ENCODE results near the gene RIPOR3.

Gene RIPOR3

DNA sequence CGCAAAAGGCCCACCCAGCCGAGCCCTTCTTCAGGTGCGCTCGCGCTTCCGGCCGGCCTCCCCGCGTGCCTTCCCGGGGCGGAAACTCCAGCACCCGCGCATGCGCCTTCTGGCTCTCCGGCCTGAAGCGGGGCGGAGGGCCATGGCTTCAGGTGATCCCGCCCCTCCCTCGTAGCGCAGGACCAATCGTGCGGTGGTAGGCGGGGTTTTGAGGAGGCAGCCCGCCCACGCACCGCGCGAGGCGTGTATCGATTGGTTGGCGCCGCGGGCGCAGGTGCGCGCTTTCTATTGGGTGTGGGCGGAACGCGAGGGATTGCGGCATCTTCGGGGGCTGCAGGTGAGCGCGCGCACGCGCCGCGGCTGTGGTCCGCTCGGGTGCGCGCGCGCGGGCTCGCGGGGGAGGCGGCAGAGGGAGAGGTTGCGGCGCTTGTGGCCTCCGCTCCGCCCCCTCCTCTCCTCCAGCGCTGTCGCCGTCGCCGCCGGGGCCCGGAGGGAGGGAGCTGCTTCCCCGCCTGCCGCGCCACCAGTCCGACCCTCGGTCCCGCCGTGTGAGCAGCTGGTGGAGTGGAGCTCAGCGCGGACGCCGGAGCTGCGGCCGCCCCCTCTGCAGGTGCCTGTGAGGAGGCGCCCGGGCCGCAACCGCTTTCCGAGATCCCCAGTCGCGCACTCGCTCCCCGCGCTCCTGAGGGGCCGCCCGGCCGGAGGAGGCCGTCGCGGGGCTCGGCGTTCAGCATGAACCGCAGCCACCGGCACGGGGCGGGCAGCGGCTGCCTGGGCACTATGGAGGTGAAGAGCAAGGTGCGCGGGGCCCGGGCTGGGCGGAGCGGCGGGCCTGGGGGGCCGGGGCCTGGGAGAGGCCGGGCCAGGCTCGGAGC is 40.0 kb upstream of the RIPOR3 start, which contains the start of gene PARD6B:
Gene PARD6B (plus strand): TSS at position 526 of the 875 bp plus-strand sequence. CDS start 207 bp downstream, at position 733.
- no peaks in the 10 kb centered on the region for H3K9me3 ChIP-seq (ENCODE audit: control insufficient read depth, low read length)
- peak within 1 kb of the TSS; percentile 53 to 92 for H3K18ac ChIP-seq (ENCODE audit: low read depth in 1 of 2, low read length in 2 of 2)
- peak within 1 kb of the TSS; percentile 88 for H3K27ac ChIP-seq (ENCODE audit: low read length, poor library complexity, severe bottlenecking)
- H4K8ac ChIP-seq (ENCODE audit: low read length) = peak within 1 kb of the TSS; percentile 86
- H3K4ac ChIP-seq (ENCODE audit: low read depth in 1 of 2, low read length in 2 of 2) = peak within 1 kb of the TSS; percentile 69 to 94
- H2BK120ac ChIP-seq (ENCODE audit: low read depth, low read length) = peak within 1 kb of the TSS; percentile 94
- H2BK5ac ChIP-seq (ENCODE audit: low read depth, low read length, poor library complexity, severe bottlenecking) = peak within 1 kb of the TSS; percentile 91
- H3K36me3 ChIP-seq (ENCODE audit: control insufficient read depth in 1 of 2, insufficient read depth in 2 of 2, low read depth in 1 of 2, low read length in 2 of 2) = peaks cover 0 to 5% of the 10 kb centered on the region in 2 experiments
- H2BK15ac ChIP-seq (ENCODE audit: low read depth, poor library complexity, severe bottlenecking) = peak within 1 kb of the TSS; percentile 45
- H3K4me3 ChIP-seq (ENCODE audit: insufficient read depth in 1 of 2, low read depth in 1 of 2, low read length in 2 of 2) = peak within 1 kb of the TSS; percentile 79 to 98
- H2AK5ac ChIP-seq (ENCODE audit: low read length, severe bottlenecking) = peak within 1 kb of the TSS; percentile 98
- peak; percentile 94 for DNase-seq
- peak within 1 kb of the TSS in 1 of 2 experiments; percentile 99 for H3K23ac ChIP-seq (ENCODE audit: low read length in 2 of 2)
- peak within 1 kb of the TSS; percentile 59 to 86 for H2BK12ac ChIP-seq (ENCODE audit: low read length in 2 of 2)
- H3K27me3 ChIP-seq (ENCODE audit: control insufficient read depth in 1 of 2, insufficient read depth in 1 of 2, low read length in 2 of 2) = no peaks in the 10 kb centered on the region
- peak within 1 kb of the TSS; percentile 80 for H3K9ac ChIP-seq (ENCODE audit: low read length)
- H2AFZ ChIP-seq (ENCODE audit: low read depth, low read length) = peak within 1 kb of the TSS; percentile 98
- WGBS = under 1% methylated on average over 66 of the region's 114 CpGs
- H4K91ac ChIP-seq (ENCODE audit: low read length) = peak within 1 kb of the TSS; percentile 76
- peak within 1 kb of the TSS; percentile 44 to 76 for H3K14ac ChIP-seq (ENCODE audit: low read length in 2 of 2)
- peaks cover 5% of the 10 kb centered on the region for H3K79me1 ChIP-seq (replicated peaks; ENCODE audit: low read length, poor library complexity, severe bottlenecking)
- peaks cover 23% of the 10 kb centered on the region for H3K4me1 ChIP-seq (ENCODE audit: control insufficient read depth, insufficient read depth, low read depth, low read length)
- H3K4me2 ChIP-seq (ENCODE audit: low read length, poor library complexity, severe bottlenecking) = peak within 1 kb of the TSS; percentile 98

DNA sequence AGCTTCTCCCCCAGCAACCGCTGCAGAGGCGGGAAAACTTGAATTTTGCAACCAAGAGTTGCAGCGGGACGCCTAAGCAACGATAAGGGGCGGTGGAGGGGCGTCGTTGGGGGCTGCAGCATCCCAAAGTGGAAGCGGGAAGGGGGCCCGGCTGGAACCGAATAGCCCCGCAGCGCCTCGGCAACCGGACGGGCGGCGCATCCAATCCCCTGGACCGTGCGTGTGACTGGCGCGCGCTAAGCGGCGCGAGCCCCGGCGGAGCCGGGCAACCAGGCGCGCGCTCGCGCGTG is 39.4 kb upstream of the RIPOR3 start:
- H3K4me3 ChIP-seq (ENCODE audit: insufficient read depth in 1 of 2, low read depth in 1 of 2, low read length in 2 of 2) = peak overlapping the region; percentile 59 to 79
- peaks cover 5% of the 10 kb centered on the region for H3K79me1 ChIP-seq (replicated peaks; ENCODE audit: low read length, poor library complexity, severe bottlenecking)
- peak overlapping the region; percentile 71 for H4K8ac ChIP-seq (ENCODE audit: low read length)
- H3K4me1 ChIP-seq (ENCODE audit: control insufficient read depth, insufficient read depth, low read depth, low read length) = peaks cover 26% of the 10 kb centered on the region
- peak overlapping the region; percentile 90 for H2AK5ac ChIP-seq (ENCODE audit: low read length, severe bottlenecking)
- no peaks in the 10 kb centered on the region for H3K9me3 ChIP-seq (ENCODE audit: control insufficient read depth, low read length)
- peak overlapping the region; percentile 88 for H3K27ac ChIP-seq (ENCODE audit: low read length, poor library complexity, severe bottlenecking)
- H2BK12ac ChIP-seq (ENCODE audit: low read length in 2 of 2) = peak overlapping the region in 1 of 2 experiments; percentile 77
- peak overlapping the region; percentile 88 for H2AFZ ChIP-seq (ENCODE audit: low read depth, low read length)
- H3K4me2 ChIP-seq (ENCODE audit: low read length, poor library complexity, severe bottlenecking) = peak overlapping the region; percentile 98
- no peak overlapping the region for H2BK120ac ChIP-seq (ENCODE audit: low read depth, low read length)
- H2BK5ac ChIP-seq (ENCODE audit: low read depth, low read length, poor library complexity, severe bottlenecking) = peak overlapping the region; percentile 74
- H3K9ac ChIP-seq (ENCODE audit: low read length) = peak overlapping the region; percentile 80
- no peak for DNase-seq
- peaks cover 0 to 5% of the 10 kb centered on the region in 2 experiments for H3K36me3 ChIP-seq (ENCODE audit: control insufficient read depth in 1 of 2, insufficient read depth in 2 of 2, low read depth in 1 of 2, low read length in 2 of 2)
- H3K4ac ChIP-seq (ENCODE audit: low read depth in 1 of 2, low read length in 2 of 2) = peak overlapping the region; percentile 39 to 94
- no peaks in the 10 kb centered on the region for H3K27me3 ChIP-seq (ENCODE audit: control insufficient read depth in 1 of 2, insufficient read depth in 1 of 2, low read length in 2 of 2)
- H4K91ac ChIP-seq (ENCODE audit: low read length) = no peak overlapping the region
- H3K18ac ChIP-seq (ENCODE audit: low read depth in 1 of 2, low read length in 2 of 2) = peak overlapping the region; percentile 53 to 85
- WGBS = under 1% methylated on average over 35 of the region's 35 CpGs
- no peak overlapping the region for H3K23ac ChIP-seq (ENCODE audit: low read length in 2 of 2)
- H2BK15ac ChIP-seq (ENCODE audit: low read depth, poor library complexity, severe bottlenecking) = peak overlapping the region; percentile 45
- H3K14ac ChIP-seq (ENCODE audit: low read length in 2 of 2) = peak overlapping the region in 1 of 2 experiments; percentile 65

DNA sequence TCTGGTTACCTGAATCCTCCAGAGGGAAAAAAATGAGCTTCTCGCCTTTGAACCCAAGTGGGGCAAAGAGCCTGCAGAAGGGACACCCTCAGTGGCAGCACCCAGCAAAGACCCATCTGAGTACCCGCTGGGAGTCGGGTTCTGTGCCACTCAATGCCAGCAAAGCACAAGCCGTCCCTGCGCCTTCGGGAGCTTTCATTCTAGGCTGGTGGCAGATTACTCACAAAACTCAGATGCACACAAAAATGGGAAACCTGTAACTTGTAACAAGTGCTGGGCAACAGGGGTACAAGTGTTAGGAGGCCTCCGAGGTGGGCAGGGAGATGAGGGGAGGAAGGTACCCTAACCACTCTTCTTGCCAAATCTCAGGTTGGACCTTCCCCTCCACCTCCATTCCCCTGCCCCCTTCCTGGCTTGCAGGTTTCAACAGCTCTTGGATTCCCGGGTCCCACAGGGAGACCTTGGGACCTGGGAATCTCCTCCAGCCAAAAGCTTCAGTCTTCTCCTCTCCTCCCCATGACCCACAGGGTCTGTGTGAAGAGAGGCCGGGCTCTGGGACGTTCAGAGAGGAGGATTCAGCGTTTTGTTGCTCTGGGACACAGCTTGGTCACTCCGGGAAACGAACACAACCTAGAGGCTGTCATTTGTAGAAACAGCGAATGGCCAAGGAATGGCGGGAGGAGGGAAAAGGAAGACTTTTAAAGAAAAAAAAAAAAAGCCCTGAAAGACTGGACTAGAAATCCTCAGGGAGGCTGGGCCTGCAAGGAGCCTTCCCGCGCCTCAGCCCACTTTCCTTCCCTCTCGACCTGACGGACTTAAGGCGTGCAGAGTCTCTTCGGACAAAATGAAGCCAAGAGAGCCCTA is 38.8 kb upstream of the RIPOR3 start:
- peak overlapping the region; percentile 59 to 79 for H3K4me3 ChIP-seq (ENCODE audit: insufficient read depth in 1 of 2, low read depth in 1 of 2, low read length in 2 of 2)
- peak overlapping the region; percentile 80 for H3K9ac ChIP-seq (ENCODE audit: low read length)
- H3K27me3 ChIP-seq (ENCODE audit: control insufficient read depth in 1 of 2, insufficient read depth in 1 of 2, low read length in 2 of 2) = no peaks in the 10 kb centered on the region
- peak overlapping the region; percentile 85 for H2BK15ac ChIP-seq (ENCODE audit: low read depth, poor library complexity, severe bottlenecking)
- peak overlapping the region; percentile 1 for H2BK120ac ChIP-seq (ENCODE audit: low read depth, low read length)
- peaks cover 0 to 5% of the 10 kb centered on the region in 2 experiments for H3K36me3 ChIP-seq (ENCODE audit: control insufficient read depth in 1 of 2, insufficient read depth in 2 of 2, low read depth in 1 of 2, low read length in 2 of 2)
- H3K14ac ChIP-seq (ENCODE audit: low read length in 2 of 2) = peak overlapping the region in 1 of 2 experiments; percentile 65
- H3K4me2 ChIP-seq (ENCODE audit: low read length, poor library complexity, severe bottlenecking) = peak overlapping the region; percentile 98
- H2BK12ac ChIP-seq (ENCODE audit: low read length in 2 of 2) = peak overlapping the region; percentile 59 to 80
- peak overlapping the region; percentile 88 for H3K27ac ChIP-seq (ENCODE audit: low read length, poor library complexity, severe bottlenecking)
- H3K23ac ChIP-seq (ENCODE audit: low read length in 2 of 2) = peak overlapping the region in 1 of 2 experiments; percentile 83
- H3K9me3 ChIP-seq (ENCODE audit: control insufficient read depth, low read length) = no peaks in the 10 kb centered on the region
- peak overlapping the region; percentile 71 for H4K8ac ChIP-seq (ENCODE audit: low read length)
- H2BK5ac ChIP-seq (ENCODE audit: low read depth, low read length, poor library complexity, severe bottlenecking) = peak overlapping the region; percentile 74
- H3K4me1 ChIP-seq (ENCODE audit: control insufficient read depth, insufficient read depth, low read depth, low read length) = peaks cover 30% of the 10 kb centered on the region
- H2AK5ac ChIP-seq (ENCODE audit: low read length, severe bottlenecking) = peak overlapping the region; percentile 98
- peaks cover 5% of the 10 kb centered on the region for H3K79me1 ChIP-seq (replicated peaks; ENCODE audit: low read length, poor library complexity, severe bottlenecking)
- peak overlapping the region; percentile 88 for H2AFZ ChIP-seq (ENCODE audit: low read depth, low read length)
- WGBS = 24% methylated on average over 18 of the region's 21 CpGs
- peak overlapping the region; percentile 60 to 94 for H3K4ac ChIP-seq (ENCODE audit: low read depth in 1 of 2, low read length in 2 of 2)
- peak overlapping the region; percentile 76 for H4K91ac ChIP-seq (ENCODE audit: low read length)
- DNase-seq = peak; percentile 83
- H3K18ac ChIP-seq (ENCODE audit: low read depth in 1 of 2, low read length in 2 of 2) = peak overlapping the region; percentile 53 to 87

All from mesenchymal stem cell (in vitro differentiated cells and primary cell).